ENCODE data around the gene DCUN1D1.

The DCUN1D1 gene

DNA sequence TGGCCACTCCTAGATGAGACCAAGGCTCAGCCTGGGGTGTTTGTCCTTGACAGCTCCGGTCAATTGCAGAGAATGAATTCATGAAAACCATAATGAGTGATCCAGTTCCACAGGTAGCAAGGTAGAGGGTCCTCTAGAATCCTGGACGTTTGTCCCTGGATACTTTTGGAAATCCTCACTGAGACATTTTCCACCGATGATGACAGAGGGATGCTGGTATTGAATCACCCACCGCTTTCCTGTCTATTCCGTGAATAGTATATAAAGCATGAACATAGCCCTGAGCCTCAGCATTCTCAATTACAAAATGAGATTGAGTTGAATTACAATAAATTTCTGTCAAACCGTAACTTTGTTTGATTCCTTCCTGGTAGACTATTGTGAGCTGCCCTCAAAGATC lies 5.7 kb upstream of the DCUN1D1 start:
- TF ChIP-seq CTCF (IDR thresholded peaks at IDR 0.05) = no peak
- Histone ChIP-seq H3K27me3 (ENCODE audit: control insufficient read depth, insufficient read depth, low read length) (no peaks in the 10 kb centered on the region), H3K27ac (no peak overlapping the region), H3K79me2 (no peaks in the 10 kb centered on the region), H3K4me1 (no peaks in the 10 kb centered on the region), H3K9me3 (ENCODE audit: control insufficient read depth, low read length) (no peaks in the 10 kb centered on the region), H3K36me3 (ENCODE audit: control insufficient read depth, insufficient read depth, low read length) (no peaks in the 10 kb centered on the region), H3K4me2 (ENCODE audit: low read length) (no peak overlapping the region), H2AFZ (no peak overlapping the region), H3K4me3 (ENCODE audit: low read depth, low read length) (no peak overlapping the region), H3K9ac (no peak overlapping the region)

- H3K4me2 ChIP-seq (ENCODE audit: low read length) = no peak overlapping the region
- peaks cover 4% of the 10 kb centered on the region for H3K4me1 ChIP-seq
- H3K27me3 ChIP-seq (ENCODE audit: control insufficient read depth, insufficient read depth, low read length) = no peaks in the 10 kb centered on the region
- no peaks in the 10 kb centered on the region for H3K36me3 ChIP-seq (ENCODE audit: control insufficient read depth, insufficient read depth, low read length)
- peaks cover 9% of the 10 kb centered on the region for H3K79me2 ChIP-seq
- H2AFZ ChIP-seq = no peak overlapping the region
- H3K9me3 ChIP-seq (ENCODE audit: control insufficient read depth, low read length) = no peaks in the 10 kb centered on the region
- H3K27ac ChIP-seq = no peak overlapping the region
- no peak overlapping the region for H3K4me3 ChIP-seq (ENCODE audit: low read depth, low read length)
- H3K9ac ChIP-seq = no peak overlapping the region
- no peak for TF ChIP-seq CTCF (IDR thresholded peaks at IDR 0.05)
Observed at GRCh38 chr3:182983876-182984275, 3.5 kb upstream of the DCUN1D1 start.

- Histone ChIP-seq H3K9me3 (ENCODE audit: control insufficient read depth, low read length) (no peaks in the 10 kb centered on the region), H3K27me3 (ENCODE audit: control insufficient read depth, insufficient read depth, low read length) (no peaks in the 10 kb centered on the region), H3K9ac (no peak overlapping the region), H3K79me2 (peaks cover 21% of the 10 kb centered on the region), H3K27ac (peak overlapping the region; percentile 11), H3K4me1 (peaks cover 4% of the 10 kb centered on the region), H2AFZ (peak overlapping the region; percentile 94), H3K4me3 (ENCODE audit: low read depth, low read length) (peak overlapping the region; percentile 62), H3K4me2 (ENCODE audit: low read length) (peak overlapping the region; percentile 85), H3K36me3 (ENCODE audit: control insufficient read depth, insufficient read depth, low read length) (no peaks in the 10 kb centered on the region)
- TF ChIP-seq CTCF (IDR thresholded peaks at IDR 0.05) = no peak
Observed at GRCh38 chr3:182981038-182981380, 671 bp upstream of the DCUN1D1 start.

DNA sequence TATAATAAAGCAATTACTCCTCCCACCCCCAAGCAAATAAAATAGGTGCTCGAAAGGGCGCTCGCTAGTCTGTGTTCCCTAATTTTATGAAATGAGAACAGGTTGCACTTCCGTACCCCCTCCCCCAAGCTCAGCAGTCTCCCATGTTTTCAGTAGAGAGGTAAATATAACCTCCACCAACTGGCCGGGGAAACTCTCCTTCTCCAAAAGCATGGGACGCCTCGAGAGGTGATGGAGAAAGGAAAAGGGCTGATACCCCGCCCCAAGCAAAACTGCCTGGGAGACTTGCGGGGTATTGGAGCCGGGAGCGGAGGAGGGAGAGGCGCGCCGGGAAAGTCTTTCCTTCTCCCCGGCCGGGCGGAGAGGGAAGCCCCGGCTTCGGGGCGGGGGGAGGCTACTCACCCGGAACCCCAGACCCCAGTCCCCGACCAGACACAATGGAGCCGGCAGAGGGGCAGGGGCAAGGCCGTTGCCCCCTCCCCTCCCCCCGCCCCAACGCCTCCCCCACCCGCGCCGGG lies 605 bp downstream of the DCUN1D1 start:
- TF ChIP-seq CTCF (IDR thresholded peaks at IDR 0.05) = no peak
- no peak overlapping the region for H3K9ac ChIP-seq
- peak overlapping the region; percentile 78 for H3K4me3 ChIP-seq (ENCODE audit: low read depth, low read length)
- H3K27ac ChIP-seq = no peak overlapping the region
- no peaks in the 10 kb centered on the region for H3K9me3 ChIP-seq (ENCODE audit: control insufficient read depth, low read length)
- H3K79me2 ChIP-seq = peaks cover 23% of the 10 kb centered on the region
- peaks cover 4% of the 10 kb centered on the region for H3K4me1 ChIP-seq
- no peaks in the 10 kb centered on the region for H3K36me3 ChIP-seq (ENCODE audit: control insufficient read depth, insufficient read depth, low read length)
- H3K27me3 ChIP-seq (ENCODE audit: control insufficient read depth, insufficient read depth, low read length) = no peaks in the 10 kb centered on the region
- peak overlapping the region; percentile 96 for H3K4me2 ChIP-seq (ENCODE audit: low read length)
- peak overlapping the region; percentile 74 for H2AFZ ChIP-seq

GRCh38 chr3:182979103-182979673 lies 1.1 kb downstream of the DCUN1D1 start:
- peaks cover 23% of the 10 kb centered on the region for H3K79me2 ChIP-seq
- H3K36me3 ChIP-seq (ENCODE audit: control insufficient read depth, insufficient read depth, low read length) = no peaks in the 10 kb centered on the region
- peak overlapping the region; percentile 78 for H3K4me3 ChIP-seq (ENCODE audit: low read depth, low read length)
- H3K27ac ChIP-seq = no peak overlapping the region
- H3K9me3 ChIP-seq (ENCODE audit: control insufficient read depth, low read length) = no peaks in the 10 kb centered on the region
- peak overlapping the region; percentile 74 for H2AFZ ChIP-seq
- H3K9ac ChIP-seq = no peak overlapping the region
- no peak for TF ChIP-seq CTCF (IDR thresholded peaks at IDR 0.05)
- H3K27me3 ChIP-seq (ENCODE audit: control insufficient read depth, insufficient read depth, low read length) = no peaks in the 10 kb centered on the region
- peaks cover 4% of the 10 kb centered on the region for H3K4me1 ChIP-seq
- H3K4me2 ChIP-seq (ENCODE audit: low read length) = peak overlapping the region; percentile 96
